Measurements from ENCODE around the gene MAGEA2B.
"Not testable (repeated sequence)": the region's sequence is repeated elsewhere in the genome, so short reads cannot be mapped to it uniquely, and the experiment has no call there.

Gene MAGEA2B

GRCh38 chrX:152754871-152755270 lies 40.4 kb downstream of the MAGEA2B start:
- DNase-seq (ENCODE audit: extremely low read depth in 1 of 2, low read depth in 1 of 2), result not testable (repeated sequence)

GRCh38 chrX:152758918-152759317 lies 44.5 kb downstream of the MAGEA2B start, which contains the start of gene CSAG3:
Gene CSAG3, plus strand, starts transcription at chrX:152759218.
- not testable (repeated sequence) for DNase-seq (ENCODE audit: extremely low read depth in 1 of 2, low read depth in 1 of 2)

- DNase-seq (ENCODE audit: extremely low read depth in 1 of 2, low read depth in 1 of 2), result not testable (repeated sequence)
These were observed 45.1 kb downstream of the MAGEA2B start for GRCh38 chrX:152759544-152759943.

DNA sequence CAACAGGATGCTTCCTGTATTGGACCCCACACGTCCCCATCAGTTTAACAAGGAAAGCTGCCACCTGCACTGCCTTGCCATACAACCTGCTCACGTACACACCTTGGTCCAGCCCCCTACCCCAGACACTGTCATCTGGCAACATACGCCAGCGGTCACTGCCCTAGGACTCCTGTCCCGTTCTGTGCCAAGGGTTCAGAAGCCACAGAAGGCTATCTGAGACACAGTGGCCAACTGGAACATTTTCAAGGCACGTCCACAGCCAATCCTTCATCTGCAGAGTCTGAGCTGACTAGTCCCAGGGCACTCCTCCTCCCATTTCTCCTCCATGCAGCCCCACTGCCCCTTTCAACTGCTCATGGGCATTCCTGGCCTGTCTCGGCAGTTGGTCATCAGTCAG lies 47.2 kb downstream of the MAGEA2B start:
- DNase-seq (ENCODE audit: extremely low read depth in 1 of 2, low read depth in 1 of 2), result not testable (repeated sequence)

DNA sequence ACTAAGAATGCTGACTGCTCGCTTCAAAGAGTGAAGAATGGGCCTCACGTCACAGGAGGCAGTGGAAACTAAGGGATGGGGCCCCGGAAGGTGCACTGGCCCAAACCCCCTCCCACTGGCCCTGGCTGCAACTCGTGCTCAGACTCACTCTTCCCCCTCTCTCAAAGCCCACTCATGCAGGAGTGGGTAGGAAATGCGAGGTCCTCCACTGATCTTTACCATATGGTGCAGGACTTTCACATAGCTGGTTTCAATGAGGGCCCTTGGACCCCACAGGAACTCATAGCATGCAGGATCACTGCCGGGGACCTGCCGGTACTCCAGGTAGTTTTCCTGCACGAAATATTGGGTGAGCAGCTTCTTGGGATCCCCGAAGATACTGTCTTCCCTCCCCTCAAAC lies 52.1 kb downstream of the MAGEA2B start:
- DNase-seq (ENCODE audit: extremely low read depth in 1 of 2, low read depth in 1 of 2), result not testable (repeated sequence)

All from stimulated activated CD8-positive, alpha-beta memory T cell treated with anti-CD3 and anti-CD28 coated beads, Interleukin-7, amount 100 ng/mL, for 48 hours (primary cell).